Measurements from ENCODE around the gene PRSS2.
"Not testable (repeated sequence)": the region's sequence is repeated elsewhere in the genome, so short reads cannot be mapped to it uniquely, and the experiment has no call there.

Gene PRSS2

DNA sequence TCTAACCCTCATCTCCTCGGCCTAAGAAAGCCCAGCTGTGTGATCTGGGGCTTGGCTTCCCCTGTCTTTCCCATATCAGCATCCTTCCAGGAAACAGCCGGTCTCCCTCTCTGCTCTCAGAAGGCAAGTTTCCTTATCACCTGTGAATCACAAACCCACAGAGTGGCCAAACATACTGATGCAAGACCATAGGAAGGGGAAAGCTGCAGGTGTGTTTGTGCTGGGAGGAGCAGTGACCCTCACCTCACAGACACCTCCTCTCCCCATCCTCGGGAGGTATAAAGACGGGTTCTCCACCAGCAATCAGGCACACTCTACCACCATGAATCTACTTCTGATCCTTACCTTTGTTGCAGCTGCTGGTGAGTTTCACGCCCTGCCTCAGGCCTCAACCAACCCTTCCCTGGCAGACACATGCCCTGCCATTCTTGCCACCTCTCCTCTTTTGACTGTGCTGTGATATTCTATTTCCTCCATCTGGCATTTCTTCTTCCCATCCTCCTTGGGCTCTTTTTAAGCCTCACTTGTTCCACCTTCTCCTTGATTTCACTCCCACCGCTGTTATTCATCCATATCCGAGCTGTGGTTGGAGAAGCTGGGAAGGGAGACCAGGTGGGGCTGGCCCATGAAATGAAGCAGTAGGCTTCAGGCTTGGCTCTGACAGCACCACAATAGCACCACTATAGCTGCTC lies at the start of gene PRSS2:
Gene PRSS2, plus strand, starts transcription at position 310 of the 692 bp plus-strand sequence. Its CDS starts 13 bp downstream, at position 323.
- no peak for DNase-seq

GRCh38 chr7:142720986-142721385 lies 49.8 kb upstream of the PRSS2 start:
- no peak for DNase-seq

DNA sequence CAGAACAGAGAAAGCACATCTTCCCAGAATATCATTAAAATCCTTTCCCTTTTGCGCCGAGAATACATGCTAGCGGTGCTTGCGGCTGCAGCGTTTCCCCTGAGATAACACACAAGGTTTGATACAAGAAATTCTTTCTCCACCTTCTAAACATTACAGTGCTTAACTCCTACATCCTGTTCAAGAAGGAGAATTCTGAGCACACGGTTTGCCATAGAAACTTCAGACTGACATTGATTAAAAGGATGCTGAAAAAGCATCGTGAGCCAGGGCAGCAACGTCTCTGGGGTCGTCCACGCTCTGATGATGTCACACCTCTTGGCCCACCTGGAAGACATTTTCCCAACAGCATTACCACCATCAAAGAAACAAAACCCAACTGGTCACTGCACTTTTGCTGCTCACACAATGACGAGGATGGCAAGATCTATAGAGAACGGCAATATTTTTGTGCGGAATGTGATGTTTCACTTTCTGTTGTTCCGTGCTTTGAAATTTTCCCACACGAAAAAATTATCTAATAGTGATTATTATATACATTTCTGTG lies 48.4 kb upstream of the PRSS2 start:
- DNase-seq, result no peak

DNA sequence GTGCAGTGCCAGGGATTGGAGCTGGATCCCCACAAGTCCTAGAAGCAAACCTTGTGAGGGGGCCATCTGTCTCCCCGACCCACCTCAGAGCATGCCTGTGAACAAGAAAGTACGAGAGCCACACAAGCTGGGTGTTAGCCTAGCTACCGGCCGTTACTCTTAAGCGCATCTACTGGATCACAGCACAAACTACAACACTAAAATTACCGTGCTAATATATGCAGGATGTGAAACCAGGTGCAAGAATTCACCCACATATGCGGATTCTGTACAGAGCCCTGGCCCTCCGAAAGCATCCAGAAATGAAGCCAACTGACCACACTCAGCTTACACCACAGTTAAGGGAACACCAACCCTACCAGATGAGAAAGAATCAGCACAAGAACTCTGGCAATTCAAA lies 37.5 kb upstream of the PRSS2 start:
- no peak for DNase-seq

- DNase-seq, result no peak
Observed at GRCh38 chr7:142739923-142740492, 30.8 kb upstream of the PRSS2 start.

GRCh38 chr7:142740786-142741185 lies 30.0 kb upstream of the PRSS2 start:
- DNase-seq, result no peak

DNA sequence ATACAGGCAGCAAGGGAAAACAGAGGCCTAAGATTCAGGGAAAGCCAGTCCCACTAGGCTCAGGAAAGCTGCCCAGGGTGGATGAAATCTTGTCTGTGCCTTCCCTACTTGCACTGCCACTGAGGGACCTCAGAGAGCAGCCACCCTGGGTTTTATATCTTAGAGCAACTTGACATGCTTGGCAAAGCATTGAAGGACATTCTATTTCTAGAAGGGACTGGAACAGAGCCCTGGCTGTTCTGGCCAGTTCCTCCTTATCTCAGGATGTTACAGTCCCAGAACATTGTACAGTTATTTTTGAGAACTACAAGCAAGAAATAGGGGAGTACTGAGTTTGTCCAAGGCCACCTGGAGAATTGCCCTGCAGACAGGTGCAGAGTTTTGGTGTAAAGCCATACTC lies 28.8 kb upstream of the PRSS2 start:
- DNase-seq, result not testable (repeated sequence)

GRCh38 chr7:142745091-142745635 lies 25.6 kb upstream of the PRSS2 start:
- no peak for DNase-seq

GRCh38 chr7:142745745-142746144 lies 25.0 kb upstream of the PRSS2 start:
- no peak for DNase-seq

- DNase-seq, result no peak
Observed at GRCh38 chr7:142746264-142746663, 24.5 kb upstream of the PRSS2 start.

- DNase-seq, result not testable (repeated sequence)
Observed at GRCh38 chr7:142748410-142748809, 22.4 kb upstream of the PRSS2 start.

DNA sequence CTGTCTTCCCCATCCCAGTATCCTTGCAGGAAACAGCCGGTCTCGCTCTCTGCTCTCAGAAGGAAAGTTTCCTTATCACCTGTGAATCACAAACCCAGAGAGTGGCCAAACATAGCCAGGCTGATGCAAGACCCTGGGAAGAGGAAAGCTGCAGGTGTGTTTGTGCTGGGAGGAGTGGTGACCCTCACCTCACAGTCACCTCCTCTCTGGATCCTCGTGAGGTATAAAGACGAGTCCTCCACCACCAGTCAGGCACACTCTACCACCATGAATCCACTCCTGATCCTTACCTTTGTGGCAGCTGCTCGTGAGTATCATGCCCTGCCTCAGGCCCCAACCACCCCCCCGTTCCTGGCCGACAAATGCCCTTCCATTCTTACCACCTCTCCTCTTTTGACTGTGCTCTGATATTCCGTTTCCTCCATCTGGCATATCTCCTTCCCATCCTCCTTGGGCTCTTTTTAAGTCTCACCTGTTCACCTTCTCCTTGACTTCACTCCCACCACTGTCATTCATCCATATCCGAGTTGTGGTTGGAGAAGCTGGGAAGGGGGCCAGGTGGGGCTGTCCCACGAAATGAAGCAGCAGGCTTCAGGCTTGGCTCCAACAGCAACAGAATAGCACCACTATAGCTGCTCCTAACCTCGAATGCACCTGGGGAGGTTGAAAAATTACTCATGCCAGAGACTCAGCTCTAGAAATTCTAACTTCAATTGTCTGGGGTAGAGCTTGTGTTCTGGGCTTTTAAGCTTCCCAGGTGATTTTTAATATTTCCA lies 21.4 kb upstream of the PRSS2 start, which contains the start of gene PRSS1:
Gene PRSS1, plus strand, starts transcription at position 255 of the 776 bp plus-strand sequence. Its CDS starts 13 bp downstream, at position 268.
- DNase-seq, result no peak

- no peak for DNase-seq
Observed at GRCh38 chr7:142750321-142750938, 20.3 kb upstream of the PRSS2 start.

GRCh38 chr7:142751526-142752175 lies 19.1 kb upstream of the PRSS2 start:
- DNase-seq, result not testable (repeated sequence)

DNA sequence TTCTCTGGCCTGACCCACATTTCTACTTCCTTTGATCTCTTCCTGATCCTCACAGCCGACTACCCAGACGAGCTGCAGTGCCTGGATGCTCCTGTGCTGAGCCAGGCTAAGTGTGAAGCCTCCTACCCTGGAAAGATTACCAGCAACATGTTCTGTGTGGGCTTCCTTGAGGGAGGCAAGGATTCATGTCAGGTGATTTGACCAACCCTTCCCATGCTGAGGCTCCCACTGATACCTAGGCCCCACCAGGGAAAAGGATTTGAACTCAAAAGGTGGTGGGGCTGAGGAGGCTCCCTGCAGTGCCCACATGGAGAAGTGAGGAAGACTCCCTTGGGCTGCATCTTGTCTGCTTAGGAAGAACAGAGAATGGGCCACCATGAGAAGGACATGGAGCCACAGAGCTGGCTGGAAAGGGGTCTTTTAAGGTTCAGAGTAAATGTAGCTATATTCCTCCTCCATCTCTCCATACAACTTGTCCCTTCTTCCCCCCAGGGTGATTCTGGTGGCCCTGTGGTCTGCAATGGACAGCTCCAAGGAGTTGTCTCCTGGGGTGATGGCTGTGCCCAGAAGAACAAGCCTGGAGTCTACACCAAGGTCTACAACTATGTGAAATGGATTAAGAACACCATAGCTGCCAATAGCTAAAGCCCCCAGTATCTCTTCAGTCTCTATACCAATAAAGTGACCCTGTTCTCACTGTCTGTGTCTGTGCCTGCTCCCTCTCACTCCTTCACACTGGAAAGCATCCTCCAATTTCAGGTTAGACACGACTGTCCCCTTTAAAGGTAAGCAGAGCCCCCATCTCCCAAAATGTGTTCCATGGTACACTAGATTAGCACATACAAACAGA lies 18.2 kb upstream of the PRSS2 start:
- DNase-seq, result no peak

- no peak for DNase-seq
Observed at GRCh38 chr7:142753366-142753765, 17.4 kb upstream of the PRSS2 start.

GRCh38 chr7:142753925-142754491 lies 16.8 kb upstream of the PRSS2 start:
- DNase-seq, result not testable (repeated sequence)

GRCh38 chr7:142754681-142755575 lies 15.8 kb upstream of the PRSS2 start:
- no peak for DNase-seq

- DNase-seq, result not testable (repeated sequence)
Observed at GRCh38 chr7:142758312-142758711, 12.5 kb upstream of the PRSS2 start.

DNA sequence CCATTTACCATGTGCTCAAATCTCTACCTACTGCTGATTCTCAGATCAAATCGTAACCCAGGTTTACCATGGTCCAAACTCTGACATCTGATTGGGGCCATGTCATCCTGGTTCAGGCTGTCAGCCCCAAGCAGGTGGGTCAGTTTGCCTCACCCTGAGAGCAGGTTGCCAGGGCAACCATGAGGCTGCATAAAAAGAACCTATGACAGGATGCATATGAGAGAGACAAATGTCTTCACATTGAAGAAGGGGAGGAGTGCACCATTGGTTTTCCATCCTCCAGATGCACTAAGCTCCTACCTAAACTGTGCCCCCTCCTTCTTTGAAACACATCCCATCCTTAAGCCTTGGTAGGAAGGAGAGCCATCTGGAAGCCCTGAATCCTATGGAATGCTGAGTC lies 11.3 kb upstream of the PRSS2 start:
- DNase-seq, result no peak
